ENCODE results near the gene GIGYF1. TPM values are rescaled to one million over a fixed set of nuclear protein-coding genes. Genes with fewer than 3 reads are reported as not detected.

Gene GIGYF1
- total and polyA plus RNA-seq, 2 of the 13 experiments (the other 11 are each of a cell fraction or from before 2014, with no cell fraction given), result 7.6 to 16.1 TPM

- TF ChIP-seq TRAFD1 (CRISPR knock-in tag; IDR thresholded peaks at IDR 0.05; ENCODE audit: borderline replicate concordance) (no peak), TFE3 (CRISPR knock-in tag; IDR thresholded peaks at IDR 0.05) (peak; percentile 96), GABPB1 (CRISPR knock-in tag; IDR thresholded peaks at IDR 0.05) (no peak), LBX2 (CRISPR knock-in tag; IDR thresholded peaks at IDR 0.05; ENCODE audit: borderline replicate concordance) (no peak), IKZF4 (CRISPR knock-in tag; IDR thresholded peaks at IDR 0.05; ENCODE audit: borderline replicate concordance, low read depth, not compliant biosample characterization) (no peak), GATAD2A (CRISPR knock-in tag; IDR thresholded peaks at IDR 0.05) (peak; percentile 36; the same call in 1 of the 2 replicates), ZNF687 (CRISPR knock-in tag; IDR thresholded peaks at IDR 0.05) (no peak), ZNF335 (CRISPR knock-in tag; IDR thresholded peaks at IDR 0.05) (no peak), FOSL2 (CRISPR knock-in tag; IDR thresholded peaks at IDR 0.05) (peak; percentile 67), FOXC1 (CRISPR knock-in tag; IDR thresholded peaks at IDR 0.05; ENCODE audit: borderline replicate concordance) (no peak), RBAK (CRISPR knock-in tag; IDR thresholded peaks at IDR 0.05) (no peak), EEA1 (CRISPR knock-in tag; IDR thresholded peaks at IDR 0.05; ENCODE audit: borderline replicate concordance) (no peak), NR2F6 (IDR thresholded peaks at IDR 0.05) (no peak), NR2F6 (CRISPR knock-in tag; IDR thresholded peaks at IDR 0.05) (peak; percentile 10; the same call in 1 of the 2 replicates), ZMAT3 (CRISPR knock-in tag; conservative IDR thresholded peaks at IDR 0.05) (no peak), ERF (CRISPR knock-in tag; IDR thresholded peaks at IDR 0.05) (peak; percentile 63), JUND (CRISPR knock-in tag; IDR thresholded peaks at IDR 0.05) (no peak), THAP9 (CRISPR knock-in tag; IDR thresholded peaks at IDR 0.05; ENCODE audit: borderline replicate concordance) (no peak), TAF1 (CRISPR knock-in tag; IDR thresholded peaks at IDR 0.05) (no peak), NFKBIZ (CRISPR knock-in tag; IDR thresholded peaks at IDR 0.05) (peak; percentile 66; the same call in 1 of the 2 replicates)
Observed at GRCh38 chr7:100726996-100727761, 33.1 kb upstream of the GIGYF1 start (continued).

Data from HepG2 (cell line).